Hypothalamus (tissue), 51 donors: ENCODE data around the gene OR2F1.
A peak's percentile ranks its signal among the peaks of the same experiment; 100 is the strongest.

Experiments
- DNase-seq, 51 donors: peaks; one replicate each; lab custom pipeline; 2025; lab: John Stamatoyannopoulos, UW

Gene OR2F1

DNA sequence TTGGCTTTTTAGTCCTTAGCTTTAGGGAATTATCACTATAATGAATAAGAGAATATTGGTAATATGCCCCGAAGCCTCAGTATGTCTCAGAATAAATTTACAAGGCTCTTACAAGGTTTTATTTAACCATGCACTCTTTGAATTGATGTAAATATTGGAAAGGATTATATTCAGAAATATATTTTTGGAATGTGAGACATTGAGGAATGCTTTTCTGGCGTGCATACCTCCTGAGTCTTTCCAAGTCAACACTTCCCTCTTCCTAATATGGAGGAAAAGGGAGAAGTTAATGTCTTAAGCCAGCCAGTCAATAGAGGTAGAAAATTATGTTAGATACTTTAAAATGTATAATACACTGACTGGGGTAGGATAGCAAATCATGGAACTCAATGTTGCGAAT lies 1.2 kb upstream of the OR2F1 start:
- no peak for DNase-seq

DNA sequence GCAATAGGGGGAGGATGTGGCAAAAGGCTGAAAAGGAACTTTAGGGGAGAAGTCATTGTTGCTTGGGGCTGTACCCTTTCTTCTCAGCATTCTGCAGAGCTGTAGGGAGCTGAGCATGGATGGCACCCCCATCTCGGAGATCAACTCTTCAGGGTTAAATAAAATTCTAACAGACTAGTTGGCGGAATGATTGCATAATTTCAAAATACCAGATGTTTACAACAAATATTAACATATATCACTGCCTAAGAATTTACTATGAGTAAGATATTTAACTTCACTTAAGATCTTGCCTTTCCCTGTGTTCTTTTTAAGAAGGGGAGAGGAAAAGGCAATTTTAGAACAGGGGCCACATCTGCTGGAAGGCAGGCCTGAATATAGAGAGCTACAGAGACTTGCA lies 509 bp upstream of the OR2F1 start:
- no peak for DNase-seq

DNA sequence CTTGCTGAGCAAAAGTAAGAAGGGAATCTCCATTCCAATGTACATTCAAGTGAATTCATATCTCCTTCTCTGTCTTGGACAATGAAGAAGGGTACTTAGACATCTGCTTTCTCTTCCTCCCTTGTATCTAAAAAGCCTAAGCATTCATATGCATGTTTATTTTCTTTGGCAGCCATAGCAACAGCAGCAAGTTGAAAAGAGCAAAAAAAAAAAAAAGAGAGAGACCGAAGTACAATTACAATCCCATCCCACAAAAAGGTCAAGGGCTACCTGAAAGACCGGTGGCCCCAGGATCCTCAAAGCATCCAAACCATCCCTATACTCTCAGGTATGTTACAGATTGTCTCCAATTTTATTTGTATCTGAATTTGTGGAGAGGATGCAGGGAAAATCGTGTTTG lies 4.1 kb downstream of the OR2F1 start:
- DNase-seq: no peak

DNA sequence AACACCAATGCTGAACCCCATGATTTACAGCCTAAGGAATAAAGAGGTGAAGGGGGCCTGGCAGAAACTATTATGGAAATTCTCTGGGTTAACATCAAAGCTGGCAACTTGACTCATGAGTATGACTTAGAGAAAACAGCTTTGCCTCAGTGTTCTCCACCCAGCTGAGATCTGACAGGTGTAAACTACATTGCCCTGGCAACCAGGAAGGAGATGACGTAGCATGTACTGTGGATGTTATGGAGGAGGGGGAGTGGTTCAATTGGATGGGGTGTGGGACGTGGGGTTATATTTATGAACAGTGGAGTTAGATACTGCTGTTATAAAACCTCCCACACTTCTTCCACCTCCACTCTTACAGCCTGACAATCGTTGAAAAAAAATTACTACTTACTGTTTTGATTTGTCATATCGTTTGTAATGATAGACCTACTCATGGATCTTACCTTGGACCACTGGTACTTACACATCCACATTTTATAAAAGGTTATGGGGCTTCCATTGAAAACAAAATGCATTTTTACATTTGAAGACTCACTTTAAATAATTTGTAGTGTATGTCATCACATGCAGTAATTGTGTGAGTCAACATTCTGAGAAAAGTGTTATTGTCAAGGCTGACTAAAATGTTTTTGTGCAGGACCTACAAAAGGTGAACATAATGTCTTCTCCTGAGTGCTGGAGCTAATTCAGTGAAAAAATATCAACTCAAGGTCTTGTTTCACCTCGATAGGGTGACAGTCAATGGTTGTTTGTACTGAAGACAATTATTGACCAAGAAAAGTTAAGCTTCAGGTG lies 6.4 kb downstream of the OR2F1 start:
- peak in 2 of 51 donors; percentile 5 to 7 for DNase-seq

- DNase-seq: no peak
Observed at GRCh38 chr7:143965280-143965679, 10.6 kb downstream of the OR2F1 start.

DNA sequence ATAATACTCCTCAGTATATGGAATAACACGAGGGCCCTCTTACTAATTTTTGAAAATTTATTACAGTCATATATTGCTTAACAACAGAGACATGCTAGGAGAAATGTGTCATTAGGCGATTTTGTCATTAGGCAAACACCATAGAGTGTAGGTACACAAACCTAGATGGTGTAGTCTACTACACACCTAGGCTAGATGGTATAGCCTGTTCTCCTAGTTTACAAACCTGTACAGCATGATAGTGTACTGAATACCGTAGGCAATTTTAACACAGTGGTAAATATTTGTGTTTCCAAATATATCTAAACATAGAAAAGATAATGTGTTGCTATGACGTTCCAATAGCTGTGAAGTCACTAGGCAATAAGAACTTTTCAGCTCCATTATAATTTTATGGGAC lies 12.8 kb downstream of the OR2F1 start:
- DNase-seq: no peak

DNA sequence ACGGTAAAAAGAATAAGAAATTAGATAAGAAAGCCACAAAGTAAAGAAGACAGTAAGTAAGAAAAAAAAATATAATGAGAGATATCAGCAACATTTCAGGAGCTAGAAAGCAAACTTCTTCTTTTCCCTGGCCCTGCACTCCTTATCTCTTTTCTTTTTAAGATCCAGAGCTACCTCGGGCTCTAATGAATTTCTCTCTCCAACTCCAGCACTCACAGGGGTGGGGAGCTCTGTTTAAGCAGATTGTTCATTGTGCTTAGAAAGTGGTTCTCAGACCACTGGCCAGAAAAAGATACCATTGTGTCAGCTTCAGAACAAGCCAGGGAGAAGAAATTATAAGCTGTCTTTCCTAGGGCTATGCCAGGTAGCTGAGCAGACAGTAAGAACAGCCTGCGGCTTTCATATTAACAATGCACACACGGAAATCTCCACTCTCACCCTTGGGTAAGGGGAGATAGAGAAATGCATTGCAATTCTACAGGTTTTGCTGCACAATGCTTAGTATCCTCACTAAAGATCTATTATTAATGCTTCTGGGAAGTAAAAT lies 19.3 kb downstream of the OR2F1 start:
- DNase-seq: no peak

GRCh38 chr7:143974459-143974858 lies 19.8 kb downstream of the OR2F1 start:
- no peak for DNase-seq

- no peak for DNase-seq
Observed at GRCh38 chr7:143975617-143976016, 21.0 kb downstream of the OR2F1 start.

- DNase-seq: no peak
Observed at GRCh38 chr7:143978585-143978984, 23.9 kb downstream of the OR2F1 start.

DNA sequence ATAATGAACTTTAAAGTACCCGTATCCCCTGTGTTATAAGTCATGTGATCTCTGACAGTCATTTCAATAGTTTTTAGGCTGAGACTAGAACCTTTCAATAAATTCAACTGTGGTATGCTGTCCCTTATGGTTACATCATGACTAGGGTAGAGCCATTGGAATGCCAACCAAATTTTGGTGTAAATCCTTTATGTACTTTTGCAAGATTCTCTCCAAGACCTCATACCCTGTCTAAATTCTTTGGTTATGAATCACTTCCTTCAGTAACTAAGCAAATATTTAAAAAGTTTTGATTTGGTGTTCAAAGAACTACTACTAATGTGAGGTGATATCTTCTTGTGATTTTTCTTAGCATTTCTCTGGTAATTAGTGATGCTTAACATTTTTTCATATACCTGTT lies 24.7 kb downstream of the OR2F1 start:
- DNase-seq: no peak

- DNase-seq: no peak
Observed at GRCh38 chr7:143979998-143980397, 25.4 kb downstream of the OR2F1 start.

- DNase-seq: no peak
Observed at GRCh38 chr7:143980746-143981510, 26.3 kb downstream of the OR2F1 start.

GRCh38 chr7:143983960-143984359 lies 29.3 kb downstream of the OR2F1 start:
- no peak for DNase-seq

DNA sequence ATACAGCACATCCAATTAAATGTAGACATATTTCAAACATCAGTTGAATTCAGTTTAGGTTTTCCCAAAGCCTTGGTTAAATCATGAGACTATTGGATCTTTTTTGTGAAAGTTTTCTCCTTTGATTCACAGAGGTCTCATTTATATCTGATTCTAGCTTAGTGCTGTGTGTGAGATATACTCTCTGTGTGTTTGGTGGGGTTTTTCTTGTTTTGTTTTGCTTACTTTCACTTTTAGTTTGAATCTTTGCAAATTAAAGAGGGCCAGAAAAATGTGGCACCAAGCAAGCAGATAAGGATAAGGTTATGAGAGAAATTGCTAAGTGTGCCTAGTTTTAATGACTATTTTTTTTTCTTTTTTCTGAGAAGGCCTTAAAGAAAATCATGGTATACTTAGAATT lies 32.9 kb downstream of the OR2F1 start:
- DNase-seq: no peak

DNA sequence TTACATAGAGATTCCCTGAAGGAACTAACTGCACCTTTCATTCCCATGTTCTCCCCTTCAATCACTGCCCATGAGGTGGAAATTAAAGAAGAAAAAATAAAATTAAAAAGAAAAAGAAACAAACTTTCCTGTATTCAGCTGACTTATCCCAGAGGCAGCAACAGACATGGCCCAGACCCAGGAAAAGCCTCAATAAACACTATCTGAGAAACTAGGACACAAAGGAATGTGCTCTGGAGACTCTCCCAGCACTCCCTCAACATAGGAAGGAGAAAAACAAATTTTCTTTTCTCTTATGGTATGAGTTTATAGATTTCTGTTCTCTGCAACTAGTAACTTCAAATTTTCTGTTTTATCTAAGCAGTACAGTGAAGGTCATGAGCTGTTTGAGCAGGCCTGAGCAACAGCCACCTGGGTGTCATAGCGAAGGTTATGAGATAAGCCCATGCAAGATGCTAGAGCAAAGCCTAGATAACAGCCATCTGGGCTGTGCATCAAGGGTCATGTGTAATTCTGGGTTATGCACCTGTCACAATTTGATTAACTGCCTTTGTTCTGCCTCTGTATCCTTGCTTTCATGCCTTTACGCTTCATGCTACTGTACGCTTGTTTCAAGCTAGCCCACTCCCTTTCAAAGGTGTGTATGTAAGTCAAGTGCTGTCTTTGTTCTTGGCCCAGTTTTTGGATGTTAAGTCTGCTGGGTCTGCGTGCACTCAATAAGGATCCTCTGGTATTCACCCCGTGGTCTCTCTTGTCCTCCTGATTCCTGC lies 34.5 kb downstream of the OR2F1 start:
- DNase-seq: no peak

DNA sequence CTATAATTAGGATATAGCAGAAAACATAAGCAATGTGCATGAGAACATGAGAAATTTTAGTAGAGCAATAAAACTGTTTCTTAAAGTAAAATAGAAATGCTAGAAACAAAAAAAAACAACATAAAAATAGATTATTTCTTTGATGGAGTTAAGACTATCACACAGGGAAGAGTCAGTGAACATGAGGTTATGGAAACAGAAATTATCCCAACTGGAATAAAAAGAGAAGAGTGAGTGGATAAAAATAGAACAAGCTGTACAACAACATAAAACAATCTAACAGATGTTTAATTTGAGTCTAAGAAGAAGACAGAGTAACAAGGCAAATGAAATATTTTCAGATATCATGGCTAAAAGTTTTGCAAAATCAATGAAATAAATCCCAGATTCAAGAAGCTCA lies 38.0 kb downstream of the OR2F1 start:
- no peak for DNase-seq

DNA sequence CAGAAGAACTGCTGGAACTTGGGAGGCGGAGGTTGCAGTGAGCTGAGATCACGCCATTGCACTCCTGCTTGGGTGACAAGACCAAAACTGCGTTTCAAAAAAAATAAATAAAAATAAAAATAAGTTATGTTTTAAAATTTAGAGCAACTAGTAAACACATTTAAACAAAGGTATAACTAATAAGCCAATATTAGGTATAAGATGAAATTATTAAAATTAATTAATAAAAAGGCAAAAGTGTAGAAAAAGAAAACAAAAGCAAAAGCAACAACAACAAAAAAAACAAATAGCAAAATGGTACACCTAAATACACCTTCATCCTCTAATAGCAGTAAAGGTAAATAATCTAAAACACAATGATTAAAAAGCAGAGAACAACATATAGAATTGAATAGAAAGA lies 39.3 kb downstream of the OR2F1 start:
- no peak for DNase-seq

DNA sequence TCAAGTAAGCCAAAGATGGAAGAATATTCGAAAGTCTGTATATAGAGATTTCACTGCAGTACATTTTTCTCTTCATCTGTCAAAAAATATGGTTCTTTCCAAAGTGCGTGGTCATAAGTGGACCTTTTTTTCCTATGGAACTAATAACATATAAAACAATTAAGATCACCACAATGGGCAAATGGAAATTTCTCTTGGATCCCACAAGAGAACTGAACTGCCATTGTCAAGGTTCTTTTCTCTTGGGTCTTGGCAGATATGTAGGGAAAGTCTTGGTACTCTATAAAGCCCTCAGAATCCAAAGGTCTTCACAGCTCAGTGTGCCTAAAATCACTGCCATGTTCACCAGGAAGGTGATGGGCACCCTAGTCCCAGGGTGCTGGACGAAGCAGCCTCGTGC lies 45.4 kb downstream of the OR2F1 start, which contains the start of gene OR6B1:
Gene OR6B1, plus strand, starts transcription at position 301 of the 400 bp plus-strand sequence. CDS start 3,677 bp downstream, outside the sequence.
- DNase-seq: no peak

DNA sequence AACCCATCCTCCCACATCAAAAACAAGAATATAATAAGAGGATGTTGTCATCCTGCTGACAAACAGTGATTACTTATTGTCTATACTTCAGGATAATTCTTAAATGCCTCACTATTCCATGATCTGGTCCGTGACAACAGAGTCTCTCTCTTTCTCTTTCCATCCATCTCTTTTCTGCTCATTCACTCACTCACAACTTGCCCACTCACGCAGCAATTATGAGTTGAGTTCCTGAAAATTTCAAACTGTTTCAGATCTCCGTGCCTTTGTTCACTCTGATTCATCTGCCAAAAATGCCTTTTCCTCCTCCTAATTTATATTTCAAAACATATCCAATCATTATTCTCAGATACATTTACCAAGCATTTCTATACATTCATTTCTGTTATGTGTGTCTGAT lies 46.9 kb downstream of the OR2F1 start:
- DNase-seq: no peak

DNA sequence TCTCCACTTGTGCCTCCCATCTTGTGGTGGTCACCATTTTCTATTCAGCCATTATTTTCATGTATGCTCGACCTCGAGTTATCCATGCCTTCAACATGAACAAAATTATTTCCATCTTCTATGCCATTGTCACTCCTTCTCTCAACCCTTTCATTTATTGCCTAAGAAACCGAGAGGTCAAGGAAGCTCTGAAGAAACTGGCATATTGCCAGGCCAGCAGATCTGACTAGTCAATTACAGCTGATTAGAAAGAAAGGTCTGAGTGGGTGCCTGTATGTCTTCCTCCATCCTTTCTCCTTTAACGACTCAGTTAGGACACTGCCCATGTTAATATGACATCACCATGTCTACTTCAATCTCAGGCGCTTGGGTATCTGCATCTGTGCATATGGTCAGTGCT lies 50.1 kb downstream of the OR2F1 start:
- DNase-seq: no peak
